ENCODE results near the gene PRLR.

Gene PRLR

DNA sequence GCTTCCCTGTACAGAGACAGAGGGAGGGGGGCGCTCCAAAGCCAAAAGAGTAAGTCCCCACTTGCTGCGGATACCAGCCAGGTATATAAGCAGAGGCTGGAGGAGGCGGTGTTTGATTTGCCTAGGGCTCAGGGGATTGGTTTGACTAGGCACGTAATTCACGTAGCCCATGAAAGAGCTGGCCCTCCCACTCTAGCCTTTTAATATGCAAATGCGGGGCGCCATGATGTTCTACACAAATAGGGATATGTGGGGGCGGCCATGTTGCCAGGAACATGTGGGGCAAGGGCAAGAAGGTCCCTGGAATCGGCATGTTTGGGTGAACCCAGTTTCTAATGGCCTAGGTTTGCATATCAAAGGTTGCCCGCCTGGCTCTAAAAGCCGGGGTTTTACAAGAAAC, 3.3 kb upstream of the PRLR start:
- no peak for DNase-seq (ENCODE audit: low spot score)

DNA sequence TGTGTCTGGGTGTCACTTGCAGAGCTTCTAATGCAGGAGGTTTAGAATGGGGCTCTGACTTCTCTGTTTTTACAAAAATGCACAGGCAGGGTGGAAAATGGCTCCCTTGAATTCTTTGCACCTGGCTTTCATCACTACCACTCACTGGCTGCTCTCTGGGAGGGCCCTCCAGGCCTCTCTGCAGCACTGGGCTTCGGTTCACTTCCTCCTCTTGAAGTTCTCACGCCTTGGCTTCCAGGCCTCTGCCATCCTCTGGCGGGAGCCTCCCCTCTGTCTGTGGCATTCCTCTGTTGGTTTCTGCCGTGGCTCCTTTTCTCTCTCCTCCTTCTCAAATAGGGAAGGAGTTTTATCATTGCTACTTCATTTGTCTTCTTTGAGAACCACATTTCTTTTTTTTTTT, 2.8 kb upstream of the PRLR start:
- no peak for DNase-seq (ENCODE audit: low spot score)

DNA sequence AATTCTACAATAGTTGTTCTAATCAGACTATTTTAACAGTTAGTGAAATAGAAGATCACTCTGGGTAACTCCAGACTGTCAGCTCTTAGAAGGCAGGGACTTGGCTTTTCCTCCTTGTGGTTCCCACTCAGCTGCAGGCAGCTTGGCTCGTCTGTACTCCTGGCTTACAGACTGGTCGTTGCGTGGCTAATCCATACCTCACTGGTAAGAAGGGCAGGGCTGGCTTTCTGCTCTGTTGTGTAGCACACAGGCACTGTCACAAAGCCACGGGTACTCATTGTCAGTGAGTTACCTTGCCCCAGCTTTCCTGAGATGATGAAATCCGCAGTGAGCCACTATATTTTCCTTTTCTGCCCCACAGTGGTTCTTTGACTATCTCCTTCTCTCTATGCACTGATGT, 1.8 kb upstream of the PRLR start:
- no peak for DNase-seq (ENCODE audit: low spot score)

- no peak for DNase-seq (ENCODE audit: low spot score)
Measured at GRCh38 chr5:35229076-35230037, 930 bp downstream of the PRLR start.

DNA sequence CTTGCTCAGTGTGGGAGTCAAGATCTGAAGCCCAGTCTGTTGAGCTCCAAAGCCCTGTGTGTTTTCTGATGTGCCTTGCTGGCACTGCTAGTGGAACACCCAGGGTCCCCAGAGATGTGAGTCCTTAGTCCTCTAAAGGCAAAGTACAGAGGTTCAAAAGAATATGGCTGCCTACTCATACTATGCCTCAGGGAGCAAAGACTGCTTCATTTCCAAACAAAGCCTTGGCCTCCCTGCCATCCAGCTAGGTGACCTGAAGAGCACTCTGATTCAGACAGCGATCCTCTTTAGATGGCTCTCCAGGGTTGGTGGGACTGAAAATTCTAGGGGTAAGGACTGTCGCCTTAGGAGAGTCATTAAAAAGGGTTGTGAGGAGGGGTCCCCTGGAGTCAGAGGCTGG, 2.0 kb downstream of the PRLR start:
- DNase-seq (ENCODE audit: low spot score), result no peak

- DNase-seq (ENCODE audit: low spot score), result no peak
Measured at GRCh38 chr5:35227720-35228119, 2.6 kb downstream of the PRLR start.

DNA sequence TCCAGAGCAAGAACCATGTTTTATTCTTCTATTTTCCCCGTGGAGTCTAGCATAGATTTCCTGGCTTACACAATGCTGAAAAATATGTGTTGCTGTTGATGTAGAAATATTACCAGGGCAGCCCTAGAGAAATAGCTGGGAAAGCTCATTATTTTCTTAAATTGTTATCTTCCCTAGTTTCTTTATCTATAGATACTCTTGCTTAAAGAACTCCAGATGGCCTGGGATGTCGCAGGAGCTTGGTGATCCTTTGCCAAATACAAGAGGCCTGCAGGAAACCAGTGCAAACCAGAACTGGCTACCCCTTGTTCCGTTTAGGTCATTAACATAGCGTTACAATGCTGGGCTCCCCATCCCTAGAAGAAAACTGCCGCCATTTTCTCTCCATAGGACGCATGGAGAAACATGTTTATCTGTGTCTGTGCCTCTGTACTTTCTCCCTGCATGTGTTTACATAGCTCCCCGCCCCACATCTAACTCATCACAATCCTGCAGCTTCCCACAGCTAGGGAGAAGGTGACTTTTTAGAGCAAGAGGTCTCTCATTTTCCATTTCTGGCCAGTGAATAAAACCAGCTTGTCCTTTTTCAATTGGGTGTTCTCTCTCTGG, 6.4 kb downstream of the PRLR start:
- DNase-seq (ENCODE audit: low spot score), result no peak

DNA sequence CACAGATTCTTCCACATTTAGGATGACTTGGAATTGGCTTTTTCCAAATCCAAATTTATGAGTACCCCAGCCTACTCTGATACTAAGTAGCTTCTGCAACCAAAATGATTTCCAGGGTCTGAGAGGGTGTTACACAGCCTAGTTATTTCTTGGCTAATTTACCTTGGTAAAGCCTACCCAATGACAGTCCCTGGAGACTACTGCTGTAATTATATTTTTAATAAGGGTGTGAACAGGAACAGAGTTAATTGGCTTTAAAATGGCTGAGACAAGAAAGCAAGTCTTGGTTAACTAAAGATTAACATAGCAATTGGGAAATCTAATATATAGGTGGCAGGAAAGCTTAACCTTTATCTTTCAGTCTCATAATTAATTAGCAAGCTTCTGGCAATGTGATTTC, 9.3 kb downstream of the PRLR start:
- DNase-seq (ENCODE audit: low spot score), result no peak

DNA sequence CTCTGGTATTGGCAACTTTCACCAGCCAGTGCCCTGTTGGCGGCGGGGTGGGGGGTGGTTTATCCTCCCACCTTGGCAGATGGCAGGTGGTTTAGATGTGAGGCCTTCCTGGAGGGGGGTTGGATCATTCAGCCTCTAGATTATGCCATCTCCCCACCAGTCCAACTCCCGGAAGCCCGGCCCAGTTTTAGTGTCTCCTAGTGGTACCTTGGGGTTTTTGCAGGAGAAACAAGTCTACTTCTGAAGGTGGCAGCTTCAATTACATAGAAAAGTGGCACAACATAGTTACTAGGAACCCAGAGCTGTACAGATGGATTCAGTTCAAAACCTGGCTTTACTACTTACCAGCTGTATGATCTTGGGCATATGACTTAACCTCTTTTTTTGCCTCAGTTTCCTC, 11.3 kb downstream of the PRLR start:
- DNase-seq (ENCODE audit: low spot score), result no peak

DNA sequence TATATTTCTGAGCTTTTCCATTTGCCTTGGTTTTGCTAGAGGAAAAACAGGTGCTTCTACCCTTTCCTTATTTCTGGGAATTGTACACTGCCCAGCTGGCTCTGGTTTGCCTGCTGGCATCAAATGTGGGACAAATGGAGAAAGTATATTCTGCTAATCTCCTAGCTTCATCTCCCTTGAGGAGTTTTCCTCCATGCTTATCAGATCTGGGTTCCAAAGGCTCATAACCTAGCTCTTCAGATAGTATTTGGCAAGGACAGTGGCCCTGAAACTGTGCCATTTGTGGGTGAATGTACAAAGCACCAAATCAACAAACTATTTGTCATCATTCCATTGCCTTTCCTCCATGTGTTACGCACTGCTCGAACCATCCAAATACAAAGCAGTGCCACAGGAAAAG, 16.2 kb downstream of the PRLR start:
- no peak for DNase-seq (ENCODE audit: low spot score)

GRCh38 chr5:35213608-35214007, 16.7 kb downstream of the PRLR start:
- no peak for DNase-seq (ENCODE audit: low spot score)

- no peak for DNase-seq (ENCODE audit: low spot score)
Measured at GRCh38 chr5:35212122-35212982, 17.9 kb downstream of the PRLR start.

- DNase-seq (ENCODE audit: low spot score), result no peak
Measured at GRCh38 chr5:35209862-35210261, 20.4 kb downstream of the PRLR start.

DNA sequence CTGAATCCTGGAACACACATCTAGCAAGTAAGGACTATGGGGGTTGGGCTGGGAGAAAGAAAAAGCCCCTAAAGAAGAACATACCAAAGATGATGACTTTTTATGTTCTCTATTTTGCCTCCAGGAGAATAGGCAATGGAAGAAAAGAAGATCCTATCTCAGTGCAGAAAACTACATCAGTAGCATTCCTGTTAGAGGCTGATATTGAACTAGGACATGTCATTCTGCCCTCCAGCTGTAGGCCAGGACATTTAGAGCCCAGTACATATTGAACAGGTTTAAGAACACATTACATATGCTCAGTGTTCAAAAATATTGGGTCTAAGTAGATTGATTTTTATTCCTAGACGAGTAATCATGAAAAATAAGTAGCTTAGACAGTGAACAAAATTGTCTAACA, 24.7 kb downstream of the PRLR start:
- no peak for DNase-seq (ENCODE audit: low spot score)

DNA sequence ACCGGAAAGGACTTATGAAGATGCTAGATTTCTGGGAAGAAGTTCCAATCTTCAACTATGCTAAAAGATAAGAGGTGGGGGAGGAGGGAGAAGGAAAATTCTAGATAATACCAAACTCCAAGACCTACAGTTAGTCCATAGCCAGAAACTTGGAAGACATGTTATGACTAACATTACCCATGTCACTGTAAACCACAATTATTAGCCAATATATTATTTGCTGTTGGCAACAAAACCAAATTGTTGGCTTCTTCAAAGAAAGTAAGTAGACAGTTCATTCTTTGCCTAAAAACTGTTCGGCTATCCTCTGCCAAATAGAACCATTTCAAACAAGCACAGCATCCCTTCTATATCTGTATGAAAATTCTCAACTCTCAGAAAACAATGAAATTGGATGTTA, 25.1 kb downstream of the PRLR start:
- DNase-seq (ENCODE audit: low spot score), result no peak

GRCh38 chr5:35203403-35203802, 26.9 kb downstream of the PRLR start:
- DNase-seq (ENCODE audit: low spot score), result no peak

DNA sequence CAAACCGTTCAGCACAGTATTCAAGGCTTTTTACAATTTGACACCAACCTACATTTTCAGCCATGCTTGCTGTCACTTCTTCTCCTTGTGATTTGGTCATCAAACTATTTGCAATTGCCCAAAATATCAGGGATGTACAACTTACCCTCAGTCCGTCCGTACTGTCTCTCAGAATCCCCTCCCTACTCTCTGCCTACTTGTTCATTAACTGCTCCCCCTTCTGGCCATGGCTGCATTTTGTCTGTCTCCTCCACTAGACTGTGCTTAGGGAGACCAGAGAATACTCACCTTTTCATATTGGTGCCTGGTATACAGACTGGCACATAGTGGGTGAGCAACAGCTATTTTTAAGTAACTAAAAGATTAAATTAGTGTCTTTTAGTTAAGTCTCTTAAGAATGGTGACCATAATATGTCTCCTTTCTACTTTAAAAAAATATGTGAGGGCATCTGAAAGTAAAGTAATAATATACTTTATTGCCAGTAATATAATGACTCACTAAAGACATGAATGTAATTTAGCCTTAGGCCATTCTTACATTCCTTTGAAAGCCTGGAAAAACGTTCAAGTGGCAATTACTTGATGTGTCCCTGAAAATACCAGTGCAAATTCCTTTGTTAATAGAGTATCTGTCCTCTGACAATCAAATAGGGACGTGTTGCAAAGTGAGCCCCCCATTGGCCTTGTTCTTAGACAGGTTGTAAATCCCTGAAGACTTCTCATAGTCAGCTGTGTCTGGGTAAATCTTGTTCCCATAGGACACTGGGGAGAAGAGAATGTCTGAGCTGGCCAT, 27.8 kb downstream of the PRLR start:
- peak; percentile 39 for DNase-seq (ENCODE audit: low spot score)

DNA sequence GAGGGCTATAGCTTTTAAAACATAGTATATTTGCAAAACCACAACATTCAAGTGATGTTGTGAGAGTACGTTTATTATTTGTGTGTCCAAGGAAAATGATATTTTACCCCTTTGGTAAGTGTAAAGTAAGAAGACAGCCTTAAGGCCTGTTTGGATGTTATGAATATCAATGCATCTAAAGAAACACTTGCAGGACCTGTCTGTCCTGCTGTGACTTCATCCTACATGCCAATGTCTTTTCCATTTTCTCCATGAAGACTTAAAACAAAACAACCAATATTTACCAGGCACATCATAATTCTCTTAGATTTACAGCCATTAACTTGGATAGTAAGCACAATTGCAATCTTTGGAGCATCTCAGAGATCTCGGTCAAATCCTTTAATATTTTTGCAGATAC, 29.0 kb downstream of the PRLR start:
- DNase-seq (ENCODE audit: low spot score), result no peak

DNA sequence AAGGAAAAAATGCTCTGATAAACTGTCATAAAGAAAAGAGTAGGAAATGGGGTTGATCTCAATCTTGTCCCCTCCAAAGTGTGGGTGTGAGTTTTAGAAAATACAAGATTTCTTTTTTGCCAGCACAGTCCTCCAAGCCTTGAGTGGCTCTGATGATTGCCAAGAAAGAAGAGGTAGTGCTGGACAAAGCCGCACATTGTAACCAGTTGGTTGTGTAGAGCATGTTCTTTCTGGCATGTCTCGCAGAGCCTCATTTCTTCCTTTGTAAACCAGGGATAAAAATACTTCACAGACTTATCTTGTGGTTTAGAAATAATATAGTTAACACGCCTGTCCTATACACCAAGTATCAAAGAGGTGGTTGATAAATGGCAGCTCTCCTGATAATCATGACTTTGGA, 30.4 kb downstream of the PRLR start:
- no peak for DNase-seq (ENCODE audit: low spot score)

DNA sequence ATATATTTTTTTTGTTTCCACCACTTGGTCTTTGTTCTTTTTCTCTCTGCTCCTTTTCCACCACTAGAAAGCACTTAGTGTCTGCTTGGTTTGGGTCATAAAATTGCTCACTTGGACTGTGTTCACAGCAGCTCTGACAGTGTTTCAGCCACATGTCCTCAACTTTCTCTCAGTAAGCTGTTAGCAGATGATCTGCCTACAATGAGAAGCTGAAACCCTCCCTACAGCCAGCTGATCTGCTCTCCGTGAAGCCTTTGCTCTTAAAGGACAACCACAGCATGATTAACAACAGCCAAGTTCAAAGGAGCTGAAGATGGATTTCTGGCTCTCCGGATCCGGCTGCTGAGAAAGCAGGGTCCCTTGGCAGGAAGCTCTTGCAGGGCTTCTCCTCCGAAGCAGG, 31.6 kb downstream of the PRLR start:
- DNase-seq (ENCODE audit: low spot score), result no peak

DNA sequence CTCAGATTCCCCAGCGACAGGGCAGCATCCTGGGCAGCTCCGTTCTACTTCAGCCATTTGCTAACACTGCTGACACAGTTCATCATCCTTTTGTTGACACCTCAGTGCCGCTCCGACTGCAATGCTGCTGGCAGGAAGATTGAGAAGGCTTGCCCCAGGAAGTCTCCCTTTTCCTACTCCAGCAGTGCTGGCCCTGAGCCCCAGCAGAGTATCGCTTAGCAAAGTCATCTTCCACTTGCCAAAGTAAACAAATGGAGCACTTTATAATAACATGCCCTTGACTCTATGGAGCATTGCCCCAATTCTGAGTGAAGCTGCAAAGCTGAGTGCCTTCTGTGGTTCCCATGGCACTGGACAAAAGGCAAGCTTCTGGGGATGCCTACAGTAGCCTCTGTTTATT, 32.2 kb downstream of the PRLR start:
- DNase-seq (ENCODE audit: low spot score), result no peak

GRCh38 chr5:35197351-35197750, 32.9 kb downstream of the PRLR start:
- no peak for DNase-seq (ENCODE audit: low spot score)
